ENCODE measurements around the gene TPO.

TPO gene

GRCh38 chr2:1451422-1451821, 38.2 kb downstream of the TPO start:
- no peak for DNase-seq

- no peak for DNase-seq
Measured at GRCh38 chr2:1453561-1453960, 40.3 kb downstream of the TPO start.

- DNase-seq: no peak
Measured at GRCh38 chr2:1454346-1454745, 41.1 kb downstream of the TPO start.

GRCh38 chr2:1455466-1455865, 42.2 kb downstream of the TPO start:
- no peak for DNase-seq

- no peak for DNase-seq
Measured at GRCh38 chr2:1458432-1458831, 45.2 kb downstream of the TPO start.

GRCh38 chr2:1459727-1460126, 46.5 kb downstream of the TPO start:
- DNase-seq: no peak

GRCh38 chr2:1460851-1461418, 47.7 kb downstream of the TPO start:
- DNase-seq: no peak

- DNase-seq: no peak
Measured at GRCh38 chr2:1461507-1462390, 48.5 kb downstream of the TPO start.

- no peak for DNase-seq
Measured at GRCh38 chr2:1462994-1463393, 49.7 kb downstream of the TPO start.

GRCh38 chr2:1472350-1472749, 59.1 kb downstream of the TPO start:
- no peak for DNase-seq

- DNase-seq: no peak
Measured at GRCh38 chr2:1476617-1477195, 63.4 kb downstream of the TPO start.

GRCh38 chr2:1477196-1478040, 64.2 kb downstream of the TPO start:
- DNase-seq: no peak

- DNase-seq: no peak
Measured at GRCh38 chr2:1478311-1479305, 65.3 kb downstream of the TPO start.

- no peak for DNase-seq
Measured at GRCh38 chr2:1479346-1479745, 66.1 kb downstream of the TPO start.

- DNase-seq: no peak
Measured at GRCh38 chr2:1480671-1481076, 67.4 kb downstream of the TPO start.

GRCh38 chr2:1481406-1482252, 68.4 kb downstream of the TPO start:
- DNase-seq: no peak

- no peak for DNase-seq
Measured at GRCh38 chr2:1482253-1482675, 69.0 kb downstream of the TPO start.

- DNase-seq: no peak
Measured at GRCh38 chr2:1482981-1483380, 69.7 kb downstream of the TPO start.

- DNase-seq: no peak
Measured at GRCh38 chr2:1483551-1483950, 70.3 kb downstream of the TPO start.

- DNase-seq: no peak
Measured at GRCh38 chr2:1484131-1484884, 71.0 kb downstream of the TPO start.

All from inflammatory macrophage treated with lipopolysaccharide for 1 hour (primary cell).